Raji (cell line): ENCODE results near the gene EIF3K.

Experiments
- POLR2A ChIP-seq: IDR thresholded peaks from 2 replicates; pipeline ENCODE4 v1.6.1; 2011; ENCODE audit warnings: low read depth, low read length, control low read depth; ENCODE audit not compliant: insufficient read depth

EIF3K gene

DNA sequence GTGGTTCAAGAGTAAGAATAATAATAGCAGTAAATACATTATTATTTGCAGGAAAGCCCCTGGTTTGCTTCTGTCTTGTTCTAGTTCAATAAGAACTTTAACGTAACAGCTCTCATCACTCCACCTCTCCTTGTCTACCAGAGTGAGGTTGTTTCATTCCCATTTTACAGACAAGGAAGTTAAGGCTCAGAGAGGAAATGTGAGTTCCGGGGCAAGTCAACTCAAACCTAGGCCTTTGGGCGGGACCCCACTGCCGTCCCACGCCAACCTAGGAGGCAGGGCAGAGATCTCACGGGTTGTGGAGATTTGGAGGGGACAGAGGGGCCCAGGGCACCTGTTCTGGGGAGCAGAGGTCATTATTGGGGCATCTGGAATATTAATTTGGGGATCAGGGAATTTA, 2.7 kb upstream of the EIF3K start:
- no peak for TF ChIP-seq POLR2A

DNA sequence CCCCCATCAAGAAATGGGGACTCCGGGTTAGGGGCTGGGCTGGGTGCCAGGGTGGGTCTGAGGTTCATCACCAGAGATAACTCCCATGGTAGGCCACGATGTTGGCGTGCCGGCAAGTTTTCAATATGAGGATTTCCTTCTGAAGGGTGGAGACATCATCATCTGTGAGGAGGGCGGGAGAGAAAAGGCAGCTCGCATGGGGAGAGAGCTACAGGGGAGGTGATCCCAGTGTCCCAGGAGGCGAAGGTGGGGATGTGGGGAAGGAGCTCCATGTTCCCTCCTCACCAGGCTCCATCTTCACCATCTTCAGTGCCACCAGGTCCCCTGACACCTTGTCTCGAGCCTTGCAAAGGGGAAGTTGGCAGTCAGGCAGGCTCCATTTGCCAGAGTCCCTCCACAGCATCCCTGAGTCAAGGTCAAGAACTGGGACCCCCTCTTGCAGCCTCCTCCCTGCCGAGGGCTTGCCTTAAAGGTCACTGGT, 1.7 kb upstream of the EIF3K start:
- no peak for TF ChIP-seq POLR2A

DNA sequence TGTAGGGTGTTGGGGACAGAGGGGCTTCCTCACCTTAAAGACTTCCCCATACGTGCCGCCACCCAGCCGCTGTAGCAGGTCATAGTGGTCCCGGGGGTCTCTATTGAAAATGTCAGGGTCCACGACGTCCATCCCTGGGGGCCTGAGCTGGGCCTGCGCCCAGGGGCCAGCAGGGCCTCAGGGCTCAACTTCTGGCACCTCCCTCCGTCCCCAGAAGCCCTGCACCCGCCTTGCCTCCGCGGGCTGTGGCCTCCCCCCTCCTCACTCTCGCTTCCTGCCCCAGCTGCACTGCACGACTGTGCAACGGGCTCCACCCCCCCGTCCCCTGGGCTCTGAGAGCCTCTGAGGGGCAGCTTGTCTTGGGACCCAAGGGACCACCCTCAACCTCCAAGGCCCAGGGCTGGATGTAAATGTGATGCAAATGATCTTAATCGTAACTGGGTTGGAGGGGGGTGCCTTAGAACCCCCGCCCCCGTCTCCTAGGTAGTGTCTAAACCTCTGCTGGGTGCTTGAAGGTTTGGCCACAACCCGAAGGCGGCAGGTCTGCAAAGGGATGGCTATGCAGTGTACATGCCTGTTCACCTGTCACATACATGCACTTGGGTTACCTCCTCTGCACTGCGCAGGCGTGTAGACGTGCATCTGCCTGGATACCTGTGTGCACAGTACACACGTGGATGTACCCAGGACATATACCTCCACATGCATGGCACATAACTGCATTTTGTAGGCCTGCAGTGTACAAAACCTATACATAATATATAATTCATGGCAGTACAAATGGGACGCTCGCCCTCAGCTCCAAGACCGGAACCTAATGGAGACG, 1.0 kb upstream of the EIF3K start, which contains the start of gene MAP4K1:
TSS of gene MAP4K1 (minus strand) at position 190 of the 826 bp plus-strand sequence. CDS start at position 132, 58 bp downstream.
- peak; percentile 93 for TF ChIP-seq POLR2A

DNA sequence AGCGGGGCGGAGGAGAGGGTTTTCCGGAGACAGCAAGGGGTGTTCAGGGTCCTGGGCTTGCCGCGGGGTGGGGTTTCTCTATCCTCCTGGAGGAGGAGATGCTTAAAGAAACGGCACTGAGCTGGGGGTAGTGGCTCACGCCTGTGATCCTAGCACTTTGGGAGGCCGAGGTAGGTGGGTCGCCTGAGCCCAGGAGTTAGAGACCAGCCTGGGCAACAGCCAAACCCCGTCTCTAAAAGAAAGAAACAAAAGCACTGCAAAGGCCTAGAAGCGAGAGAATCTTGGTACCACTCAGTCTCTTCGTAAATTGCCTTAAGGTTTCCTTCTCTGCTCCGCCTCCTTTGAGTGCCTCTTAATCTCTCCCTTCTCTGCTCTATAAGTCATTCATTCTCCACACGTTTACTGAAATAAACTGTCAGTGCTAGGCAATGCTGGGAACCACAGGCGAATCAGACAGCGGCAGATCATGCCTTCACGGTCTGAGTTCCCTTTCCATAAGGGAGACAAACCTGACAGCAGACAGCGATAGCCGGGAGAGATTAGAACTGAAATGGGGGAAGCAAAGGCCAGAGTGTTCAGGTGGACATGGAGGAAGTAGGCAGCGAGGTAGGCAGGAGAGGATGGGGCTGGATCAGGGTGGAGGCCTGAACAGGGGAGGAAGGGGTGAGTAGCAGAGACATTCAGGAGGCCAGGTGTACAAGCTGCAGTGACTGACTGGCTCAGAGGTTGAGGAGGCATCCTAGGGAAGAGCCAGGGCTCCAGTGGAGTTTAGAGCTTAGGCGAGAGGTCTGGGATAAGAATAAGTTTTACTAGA, 580 bp downstream of the EIF3K start:
- no peak for TF ChIP-seq POLR2A

DNA sequence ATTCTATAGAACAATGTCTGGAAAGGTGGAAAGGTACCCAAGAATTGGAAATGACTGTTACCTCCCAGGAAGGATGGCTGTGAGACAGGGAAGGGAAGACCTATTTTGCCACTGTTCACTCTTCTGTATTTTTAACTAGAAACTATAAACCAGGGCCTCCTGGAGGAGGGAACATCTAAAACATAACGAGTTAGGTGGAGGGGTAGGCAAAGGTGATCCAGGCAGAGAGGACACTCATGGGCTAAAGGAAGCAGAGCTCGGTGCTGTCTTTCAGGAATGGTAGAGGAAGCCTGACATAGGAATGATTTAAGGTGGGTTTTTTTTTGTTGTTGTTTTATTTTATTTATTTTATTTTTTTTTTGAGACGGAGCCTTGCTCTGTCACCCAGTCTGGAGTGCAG, 5.8 kb downstream of the EIF3K start:
- TF ChIP-seq POLR2A = no peak

DNA sequence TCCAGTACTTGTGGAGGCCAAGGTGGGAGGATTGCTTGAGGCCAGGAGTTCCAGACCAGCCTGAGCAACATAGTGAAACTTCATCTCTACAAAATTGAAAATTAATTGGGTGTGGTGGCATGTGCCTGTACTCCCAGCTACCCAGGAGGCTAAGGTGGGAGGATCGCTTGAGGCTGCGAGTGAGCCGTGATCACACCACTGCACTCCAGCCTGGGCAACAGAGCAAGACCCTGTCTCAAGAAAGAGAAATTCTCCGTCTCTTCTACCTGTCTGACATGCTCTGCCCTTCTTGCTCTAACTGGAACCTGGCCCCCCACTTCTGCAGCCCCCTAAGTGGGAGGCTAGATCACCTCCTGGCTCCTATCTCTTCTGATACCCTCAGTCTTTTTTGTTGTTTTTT, 7.4 kb downstream of the EIF3K start:
- no peak for TF ChIP-seq POLR2A

DNA sequence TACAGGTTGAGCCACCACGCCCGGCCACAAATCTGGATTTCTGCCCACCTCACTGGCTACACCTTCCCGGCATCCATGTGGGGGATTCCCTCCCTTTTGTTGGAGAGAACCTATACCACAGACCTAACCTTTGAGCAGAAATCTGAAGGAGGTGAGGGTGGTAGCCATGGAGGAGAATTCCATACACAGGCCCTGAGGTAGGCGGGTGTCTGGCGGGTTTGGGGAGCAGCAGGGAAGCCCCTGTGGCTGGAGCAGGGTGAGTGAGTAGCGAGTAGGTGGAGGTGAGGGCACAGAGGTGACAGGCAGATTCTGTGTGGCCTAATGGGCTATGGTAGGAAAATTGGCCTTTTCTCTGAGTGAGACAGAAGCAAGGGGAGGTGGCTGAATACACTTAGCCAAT, 10.6 kb downstream of the EIF3K start:
- no peak for TF ChIP-seq POLR2A

DNA sequence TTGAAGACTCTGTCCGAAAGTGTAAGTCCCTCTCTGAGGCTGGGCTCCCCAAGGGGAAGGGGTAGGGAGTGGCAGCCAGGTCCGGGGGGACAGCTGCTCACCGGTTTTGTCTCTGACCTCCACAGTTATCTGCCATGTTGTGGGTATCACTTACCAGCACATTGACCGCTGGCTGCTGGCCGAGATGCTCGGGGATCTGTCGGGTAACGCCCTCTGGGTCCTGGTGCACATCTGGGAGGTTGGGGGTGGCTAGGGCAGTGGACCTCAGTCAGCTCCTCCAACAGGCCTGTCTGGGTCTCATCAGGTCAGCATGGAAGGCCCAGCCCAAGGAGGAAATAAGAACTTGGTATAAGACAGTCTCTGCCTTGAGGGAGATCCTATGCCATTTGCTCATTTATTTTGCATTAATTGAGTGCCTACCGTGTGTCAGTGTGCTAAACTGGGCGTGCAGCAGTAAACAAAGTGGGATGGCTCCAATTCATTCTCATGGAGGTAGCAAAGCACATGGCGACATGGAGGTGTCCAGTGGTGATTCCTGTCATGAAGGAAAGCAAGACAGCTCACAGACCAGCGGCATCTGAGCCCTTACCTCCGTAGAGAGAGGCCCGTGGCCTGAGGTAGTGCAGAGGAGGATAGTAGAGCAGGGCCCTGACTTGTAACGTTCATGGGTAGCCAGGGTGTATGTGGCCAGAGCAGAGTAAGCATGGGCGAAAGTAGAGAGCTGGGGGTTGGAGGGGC, 13.7 kb downstream of the EIF3K start:
- no peak for TF ChIP-seq POLR2A

DNA sequence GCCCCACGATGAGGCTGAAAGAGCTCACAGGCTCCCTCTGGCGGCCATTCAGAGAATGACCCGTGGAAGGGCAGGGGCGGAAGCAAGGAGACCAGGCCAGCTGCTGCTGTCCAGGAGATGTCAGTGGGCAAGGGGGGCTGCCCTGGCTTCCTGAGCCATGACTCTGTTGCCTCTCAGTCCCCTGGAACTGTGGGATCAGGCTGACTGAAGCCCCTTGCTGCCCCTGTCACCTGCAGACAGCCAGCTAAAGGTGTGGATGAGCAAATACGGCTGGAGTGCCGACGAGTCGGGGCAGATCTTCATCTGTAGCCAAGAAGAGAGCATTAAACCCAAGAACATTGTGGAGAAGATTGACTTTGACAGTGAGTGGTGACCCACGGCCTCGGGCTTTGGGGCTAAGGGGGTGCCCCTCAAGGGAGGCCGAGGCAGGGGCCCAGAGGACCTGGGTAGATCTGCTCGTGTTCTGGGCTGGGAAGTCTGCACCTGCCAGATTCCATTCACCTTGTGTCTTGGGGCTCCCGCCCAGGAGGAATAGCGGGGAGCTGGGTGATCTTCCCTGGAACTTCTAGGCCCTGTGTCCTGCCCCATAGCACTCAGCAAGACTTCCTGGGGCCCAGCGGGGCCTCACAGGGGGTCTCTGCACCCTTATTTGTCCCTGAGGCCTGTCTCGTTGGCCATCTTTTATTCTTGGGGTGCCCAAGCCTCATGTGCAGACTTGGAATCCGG, 15.9 kb downstream of the EIF3K start:
- TF ChIP-seq POLR2A = no peak

DNA sequence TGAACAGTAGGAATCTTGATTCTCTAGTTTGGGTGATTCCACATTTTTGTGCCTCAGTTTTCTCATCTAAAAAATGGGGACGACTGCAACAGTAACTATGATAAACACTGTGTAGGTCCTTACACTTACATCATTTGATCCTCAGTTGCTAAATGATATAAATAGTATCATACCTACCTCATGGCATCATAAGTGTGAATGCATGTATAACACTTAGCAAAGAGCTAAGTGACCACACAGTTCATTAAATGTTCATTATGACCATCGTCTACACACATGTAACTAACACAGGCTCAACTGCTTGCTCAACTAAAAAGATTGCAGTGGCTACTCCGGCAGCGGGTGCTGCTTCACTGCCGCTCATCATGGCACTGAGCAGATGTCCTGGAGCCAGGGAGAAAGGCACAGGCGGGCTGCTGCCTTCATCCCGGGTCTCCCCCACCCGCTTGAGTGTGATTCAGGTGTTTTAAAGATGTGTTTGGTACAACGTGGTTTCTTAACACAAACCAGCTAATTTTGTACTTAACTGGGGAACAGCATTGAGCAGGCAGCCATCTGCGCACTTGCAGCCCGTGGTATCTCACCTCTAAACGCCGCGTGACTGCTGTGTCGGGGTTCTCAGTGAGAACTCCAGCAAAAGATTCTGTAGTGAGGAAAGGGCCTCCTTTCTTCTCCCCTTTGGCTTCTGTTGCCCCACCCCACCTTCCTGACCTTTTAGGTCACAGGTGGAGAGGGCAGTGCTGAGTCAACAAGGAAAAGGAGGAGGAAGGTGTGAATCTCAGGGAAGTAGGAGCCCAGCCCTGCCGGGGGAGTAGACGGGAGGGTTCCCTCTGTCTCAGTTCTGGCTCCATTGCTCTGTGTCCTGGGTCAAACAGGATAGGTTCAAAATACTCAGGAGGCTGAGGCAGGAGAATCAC, 16.8 kb downstream of the EIF3K start:
- TF ChIP-seq POLR2A = no peak

DNA sequence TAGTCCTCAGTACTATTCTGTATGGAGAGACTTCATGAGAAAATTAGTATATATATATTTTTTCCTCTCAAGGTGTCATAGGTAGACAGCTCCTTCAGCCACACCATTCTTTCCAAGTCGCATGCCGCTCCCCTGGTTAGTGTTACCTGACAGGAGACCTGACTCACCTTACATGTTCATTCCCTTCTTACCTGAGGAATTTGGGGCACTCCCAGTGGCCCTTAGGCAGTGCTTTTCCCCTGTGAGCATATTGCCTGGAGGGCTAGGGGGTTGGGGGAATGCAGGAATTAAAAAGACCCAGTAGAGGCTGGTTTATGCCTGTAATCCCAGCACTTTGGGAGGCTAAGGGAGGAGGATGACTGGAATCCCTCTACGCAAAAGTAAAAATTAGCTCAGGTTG, 19.5 kb downstream of the EIF3K start:
- TF ChIP-seq POLR2A = no peak

DNA sequence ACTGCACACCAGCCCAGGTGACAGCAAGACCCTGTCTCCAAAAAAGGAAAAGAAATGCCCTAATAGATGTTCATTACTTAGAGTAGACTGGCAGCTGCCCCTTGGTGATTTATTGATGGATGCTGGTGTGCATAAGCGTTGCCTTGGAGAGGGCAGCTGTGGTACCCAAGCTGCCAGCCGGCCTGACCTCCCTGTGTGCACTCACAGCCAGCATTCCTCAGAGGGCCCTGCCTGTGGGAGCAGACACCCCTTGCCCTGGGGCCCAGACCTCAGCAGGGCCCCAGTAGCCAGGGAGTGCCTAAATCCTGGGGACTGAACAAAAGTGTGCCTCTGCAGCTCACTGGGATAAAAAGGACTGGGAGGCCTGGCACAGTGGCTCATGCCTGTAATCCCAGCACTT, 20.7 kb downstream of the EIF3K start:
- 0 out of 2 replicates have a peak, but pooled peaks have one; percentile 10 for TF ChIP-seq POLR2A

DNA sequence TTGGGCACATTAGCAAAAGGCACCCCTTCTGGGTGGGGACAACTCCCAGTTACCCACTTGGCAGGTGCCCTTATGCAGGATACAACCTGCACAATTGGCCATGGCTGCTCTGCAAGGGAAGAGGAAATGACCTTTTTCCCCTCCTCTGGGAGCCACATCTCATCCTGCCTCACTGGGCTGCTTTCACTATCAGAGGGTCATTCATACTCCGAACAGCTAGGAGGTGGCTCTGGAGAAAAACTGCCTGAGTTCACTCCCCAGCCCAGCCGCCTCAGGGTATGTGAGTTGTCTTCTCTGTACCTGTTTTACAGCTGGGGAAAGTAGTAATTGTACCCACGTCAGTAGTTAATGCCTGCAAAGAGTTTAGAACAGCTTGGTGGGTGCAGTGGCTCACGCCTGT, 21.4 kb downstream of the EIF3K start:
- no peak for TF ChIP-seq POLR2A

DNA sequence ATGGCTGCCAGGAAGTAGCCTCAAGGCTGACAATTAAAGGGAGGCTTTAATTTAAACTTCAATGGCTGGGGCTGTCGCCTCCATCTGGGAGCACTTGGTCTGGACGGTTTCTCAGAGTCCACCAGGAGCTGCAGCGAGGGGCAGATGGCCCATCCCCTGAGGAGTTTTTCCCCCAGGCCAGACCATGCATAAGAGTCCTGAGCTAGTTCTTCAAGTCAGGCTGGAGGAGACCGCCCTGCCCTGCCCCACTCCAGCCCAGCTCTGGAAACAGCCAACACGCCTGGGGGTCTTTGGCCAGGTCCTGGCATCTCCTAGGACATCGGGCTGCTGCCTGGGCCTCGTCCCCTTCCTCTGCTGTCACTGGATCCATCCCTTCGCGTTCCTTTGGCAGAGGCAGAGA, 23.2 kb downstream of the EIF3K start:
- TF ChIP-seq POLR2A = no peak

DNA sequence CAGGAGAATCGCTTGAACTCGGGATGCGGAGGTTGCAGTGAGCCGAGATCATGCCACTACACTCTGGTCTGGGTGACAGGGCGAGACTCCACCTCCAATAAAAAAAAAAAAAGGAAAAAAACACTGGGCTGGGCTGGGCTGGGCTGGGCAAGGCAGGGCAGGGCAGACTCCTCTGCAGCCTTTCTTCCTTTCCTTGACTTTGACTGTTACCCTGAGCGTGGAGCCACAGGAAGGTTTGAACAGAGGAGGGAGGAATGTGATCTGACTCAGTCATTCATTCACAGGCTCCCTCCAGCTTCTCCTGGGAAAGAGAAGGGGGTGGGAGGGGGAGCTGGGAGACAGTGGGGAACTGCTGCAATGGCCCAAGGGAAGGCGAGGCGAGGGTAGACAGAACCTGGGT, 25.7 kb downstream of the EIF3K start:
- no peak for TF ChIP-seq POLR2A
